ENCODE measurements around the gene NALCN. TPM values are rescaled to one million over a fixed set of nuclear protein-coding genes. Genes with fewer than 3 reads are reported as not detected.

Gene NALCN
- total and polyA plus RNA-seq, 2 of the 8 experiments (the other 6 are each of a cell fraction or from before 2014, with no cell fraction given), result 0.26 to 0.54 TPM

DNA sequence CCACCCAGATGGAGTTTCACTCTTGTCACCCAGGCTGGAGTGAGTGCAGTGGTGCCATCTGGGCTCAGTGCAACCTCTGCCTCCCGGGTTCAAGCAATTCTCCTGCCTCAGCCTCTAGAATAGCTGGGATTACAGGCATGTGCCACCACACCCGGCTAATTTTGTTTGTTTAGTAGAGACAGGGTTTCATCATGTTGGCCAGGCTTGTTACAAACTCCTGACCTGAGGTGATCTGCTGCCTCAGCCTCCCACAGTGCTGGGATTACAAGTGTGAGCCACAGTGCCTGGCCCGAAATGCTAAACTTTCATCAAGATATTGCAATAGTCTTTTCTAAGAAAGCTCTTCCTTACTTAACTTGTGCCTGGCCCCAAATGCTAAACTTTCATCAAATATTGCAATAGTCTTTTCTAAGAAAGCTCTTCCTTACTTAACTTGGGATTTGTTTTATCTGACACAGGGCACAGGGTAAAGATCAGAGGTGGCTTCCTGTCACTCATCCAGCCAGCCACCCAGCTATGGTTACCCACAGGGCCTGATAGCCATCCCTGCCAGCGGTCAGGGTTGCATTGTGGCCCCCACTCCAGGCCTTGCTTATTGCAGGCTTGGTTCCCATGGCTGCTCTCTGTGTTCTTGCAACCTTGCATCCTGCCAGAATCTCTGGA, 389.4 kb downstream of the NALCN start:
- POLR2A ChIA-PET (ENCODE audit: partially characterized antibody), result no interaction called here

More for the DNA sequence above, 389.4 kb downstream of the NALCN start:
- Histone ChIP-seq H3K36me3 (ENCODE audit: control insufficient read depth in 2 of 4, insufficient read depth in 4 of 4, low read length in 3 of 4) (no peaks in the 10 kb centered on the region), H3K79me1 (ENCODE audit: low read depth, low read length) (no peaks in the 10 kb centered on the region), H3K18ac (ENCODE audit: extremely low read depth, low read length) (no peak overlapping the region), H3K79me2 (ENCODE audit: control insufficient read depth in 1 of 2, insufficient read depth in 2 of 2, low read length in 2 of 2) (no peaks in the 10 kb centered on the region), H3K9me3 (ENCODE audit: insufficient read depth in 2 of 2, low read depth in 1 of 2, low read length in 1 of 2) (no peaks in the 10 kb centered on the region), H2BK12ac (ENCODE audit: low read depth, low read length) (no peak overlapping the region), H3K14ac (ENCODE audit: insufficient read length) (no peak overlapping the region), H3K4me2 (ENCODE audit: insufficient read depth in 1 of 2, low read depth in 2 of 2, low read length in 2 of 2) (no peak overlapping the region), H3K23me2 (ENCODE audit: low read depth, low read length) (no peaks in the 10 kb centered on the region), H2AFZ (ENCODE audit: low read length) (no peak overlapping the region), H3K9ac (replicated peaks in 1 of 4; ENCODE audit: extremely low read depth in 1 of 4, low read depth in 3 of 4, low read length in 3 of 4) (no peak overlapping the region), H4K5ac (ENCODE audit: insufficient read length, low read depth, low read length) (no peak overlapping the region), H2BK120ac (replicated peaks; ENCODE audit: low read depth, low read length) (no peak overlapping the region), H3K4ac (replicated peaks; ENCODE audit: insufficient read length, low read depth, low read length) (no peak overlapping the region), H3K56ac (replicated peaks; ENCODE audit: insufficient read length, low read depth, low read length) (no peak overlapping the region), H3K4me3 (ENCODE audit: extremely low read depth in 1 of 4, insufficient read depth in 2 of 4, low read depth in 3 of 4, low read length in 4 of 4) (no peak overlapping the region), H2BK5ac (ENCODE audit: low read depth, low read length) (no peak overlapping the region), H4K91ac (replicated peaks; ENCODE audit: insufficient read length, low read length) (no peak overlapping the region), H2BK15ac (ENCODE audit: low read length) (no peak overlapping the region), H4K8ac (ENCODE audit: extremely low read depth, insufficient read depth, low read length) (no peak overlapping the region), H3K4me1 (replicated peaks in 1 of 4; ENCODE audit: control insufficient read depth in 3 of 4, insufficient read depth in 4 of 4, low read length in 3 of 4) (no peaks in the 10 kb centered on the region; a peak in 1 of 7 replicates), H2BK20ac (ENCODE audit: low read length) (no peak overlapping the region), H3K23ac (ENCODE audit: insufficient read length) (no peak overlapping the region), H3K27ac (ENCODE audit: low read depth, low read length) (no peak overlapping the region), H2AK5ac (ENCODE audit: low read depth, low read length) (no peak overlapping the region), H4K20me1 (replicated peaks in 1 of 2; ENCODE audit: control insufficient read depth in 1 of 2, insufficient read depth in 2 of 2, low read length in 2 of 2) (no peaks in the 10 kb centered on the region), H3K27me3 (replicated peaks in 1 of 4; ENCODE audit: control insufficient read depth in 3 of 4, extremely low read depth in 1 of 4, insufficient read depth in 3 of 4, low read length in 3 of 4) (no peaks in the 10 kb centered on the region)
- CTCF ChIA-PET (ENCODE audit: partially characterized antibody), result interaction anchor here (0.7 to 2.5 kb wide), 4 partner anchors 10 to 75 kb away, joined by 3 to 7 read pairs (median 4); no protein-coding TSS in a partner anchor
- 100% methylated on average over 4 of the region's 4 CpGs; no CpG with 5 or more reads in 1 of the 2 experiments for WGBS, 2 experiments (ENCODE audit: extremely low coverage in 1 of 2, insufficient coverage in 1 of 2, insufficient read length in 1 of 2, insufficient replicate concordance in 2 of 2, low coverage in 1 of 2, low lambda C conversion rate in 2 of 2, missing lambda C conversion rate in 1 of 2)
- FAIRE-seq (no peak), DNase-seq (ENCODE audit: low read depth in 1 of 2, low spot score in 2 of 2) (no peak)
- TF ChIP-seq SIRT6 (IDR thresholded peaks at IDR 0.05; ENCODE audit: low read length) (no peak), TCF12 (IDR thresholded peaks at IDR 0.05; ENCODE audit: low read depth, low read length) (no peak), CHD1 (IDR thresholded peaks at IDR 0.05; ENCODE audit: low read depth, low read length) (no peak), USF2 (IDR thresholded peaks at IDR 0.05; ENCODE audit: low read length) (no peak), SRF (IDR thresholded peaks at IDR 0.05; ENCODE audit: low read depth, low read length) (no peak), CBX8 (IDR thresholded peaks at IDR 0.05; ENCODE audit: borderline replicate concordance, low read depth, low read length) (no peak), JUN (IDR thresholded peaks at IDR 0.05; ENCODE audit: low read depth, low read length) (no peak), CTBP2 (IDR thresholded peaks at IDR 0.05; ENCODE audit: borderline replicate concordance, insufficient read depth, insufficient read length, low read length) (no peak)

Measured in H1 (cell line).